Measurements from ENCODE around the gene RBPJL.

RBPJL gene

DNA sequence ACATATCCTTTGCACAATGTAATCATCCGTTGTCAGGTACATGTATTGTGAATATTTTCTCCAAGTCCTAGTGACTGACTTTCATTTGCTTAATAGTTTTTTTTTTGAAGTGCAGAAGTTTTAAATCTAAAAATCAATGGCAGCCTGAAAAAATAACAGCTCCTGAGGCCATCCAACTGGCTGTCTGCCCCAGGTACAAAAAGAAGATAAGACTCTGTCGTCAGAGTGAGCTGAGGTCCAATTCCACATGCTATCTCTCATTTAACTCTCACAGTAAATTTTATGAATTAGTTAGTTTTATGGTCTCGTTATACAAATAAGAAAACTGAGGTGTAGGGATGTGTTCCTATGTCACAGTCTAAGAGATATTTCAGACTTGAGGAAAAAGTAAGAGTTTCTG lies 31.3 kb upstream of the RBPJL start (continued):
- TF ChIP-seq POU6F1 (CRISPR knock-in tag; IDR thresholded peaks at IDR 0.05; ENCODE audit: borderline replicate concordance, low read depth) (no peak), ZNF8 (CRISPR knock-in tag; IDR thresholded peaks at IDR 0.05) (no peak), TCF4 (CRISPR knock-in tag; IDR thresholded peaks at IDR 0.05; ENCODE audit: borderline replicate concordance) (no peak), ISL1 (CRISPR knock-in tag; IDR thresholded peaks at IDR 0.05) (no peak), ZNF70 (CRISPR knock-in tag; IDR thresholded peaks at IDR 0.05) (no peak), GLIS3 (CRISPR knock-in tag; IDR thresholded peaks at IDR 0.05) (no peak), SNAI2 (CRISPR knock-in tag; IDR thresholded peaks at IDR 0.05) (no peak), CSDC2 (CRISPR knock-in tag; IDR thresholded peaks at IDR 0.05) (no peak)

- ATAC-seq, result no peak
- TF ChIP-seq TCF4 (CRISPR knock-in tag; IDR thresholded peaks at IDR 0.05; ENCODE audit: borderline replicate concordance) (no peak), CREB5 (CRISPR knock-in tag; IDR thresholded peaks at IDR 0.05; ENCODE audit: low read depth) (no peak), GLIS3 (CRISPR knock-in tag; IDR thresholded peaks at IDR 0.05) (no peak), ZFP30 (CRISPR knock-in tag; IDR thresholded peaks at IDR 0.05) (no peak), ZNF8 (CRISPR knock-in tag; IDR thresholded peaks at IDR 0.05) (no peak), SNAI2 (CRISPR knock-in tag; IDR thresholded peaks at IDR 0.05) (no peak)
Measured at GRCh38 chr20:45279992-45280391, 26.6 kb upstream of the RBPJL start.

GRCh38 chr20:45282700-45283550 lies 23.7 kb upstream of the RBPJL start:
- ATAC-seq, result no peak
- TF ChIP-seq POU6F1 (CRISPR knock-in tag; IDR thresholded peaks at IDR 0.05; ENCODE audit: borderline replicate concordance, low read depth) (no peak), ZC3H10 (CRISPR knock-in tag; IDR thresholded peaks at IDR 0.05) (no peak), CREB5 (CRISPR knock-in tag; IDR thresholded peaks at IDR 0.05; ENCODE audit: low read depth) (no peak), GLIS3 (CRISPR knock-in tag; IDR thresholded peaks at IDR 0.05) (no peak), ESRRG (CRISPR knock-in tag; IDR thresholded peaks at IDR 0.05) (no peak), ISL1 (CRISPR knock-in tag; IDR thresholded peaks at IDR 0.05) (no peak), OSR1 (CRISPR knock-in tag; IDR thresholded peaks at IDR 0.05) (no peak), ZFP3 (CRISPR knock-in tag; IDR thresholded peaks at IDR 0.05) (no peak), ZFP30 (CRISPR knock-in tag; IDR thresholded peaks at IDR 0.05) (no peak), BACH2 (CRISPR knock-in tag; IDR thresholded peaks at IDR 0.05; ENCODE audit: borderline replicate concordance) (no peak), ZNF565 (CRISPR knock-in tag; conservative IDR thresholded peaks at IDR 0.05; ENCODE audit: low read depth) (no peak), TCF4 (CRISPR knock-in tag; IDR thresholded peaks at IDR 0.05; ENCODE audit: borderline replicate concordance) (no peak), PPARA (CRISPR knock-in tag; IDR thresholded peaks at IDR 0.05; ENCODE audit: borderline replicate concordance) (no peak), CSDC2 (CRISPR knock-in tag; IDR thresholded peaks at IDR 0.05) (no peak), PATZ1 (CRISPR knock-in tag; IDR thresholded peaks at IDR 0.05; ENCODE audit: borderline replicate concordance) (no peak)
- TF ChIP-seq, protein P1, sequence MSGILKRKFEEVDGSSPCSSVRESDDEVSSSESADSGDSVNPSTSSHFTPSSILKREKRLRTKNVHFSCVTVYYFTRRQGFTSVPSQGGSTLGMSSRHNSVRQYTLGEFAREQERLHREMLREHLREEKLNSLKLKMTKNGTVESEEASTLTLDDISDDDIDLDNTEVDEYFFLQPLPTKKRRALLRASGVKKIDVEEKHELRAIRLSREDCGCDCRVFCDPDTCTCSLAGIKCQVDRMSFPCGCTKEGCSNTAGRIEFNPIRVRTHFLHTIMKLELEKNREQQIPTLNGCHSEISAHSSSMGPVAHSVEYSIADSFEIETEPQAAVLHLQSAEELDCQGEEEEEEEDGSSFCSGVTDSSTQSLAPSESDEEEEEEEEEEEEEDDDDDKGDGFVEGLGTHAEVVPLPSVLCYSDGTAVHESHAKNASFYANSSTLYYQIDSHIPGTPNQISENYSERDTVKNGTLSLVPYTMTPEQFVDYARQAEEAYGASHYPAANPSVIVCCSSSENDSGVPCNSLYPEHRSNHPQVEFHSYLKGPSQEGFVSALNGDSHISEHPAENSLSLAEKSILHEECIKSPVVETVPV (CRISPR knock-in tag; IDR thresholded peaks at IDR 0.05), result no peak

All from SK-N-SH treated with all-trans-retinoic acid at 6 μM for 48 hours (cell line).